SK-N-SH (cell line): ENCODE measurements around the gene SNX8. TPM values are rescaled to one million over a fixed set of nuclear protein-coding genes. Genes with fewer than 3 reads are reported as not detected.

ENCODE experiments used
- CTCF ChIA-PET: fragments of 300-600, 350-600 bp; formaldehyde crosslinking; extraction: SDS; loops from one replicate; lab custom pipeline; 2021; lab: Yijun Ruan, JAX
- POLR2A ChIA-PET: fragments of 350-600 bp; sonication (Branson Sonifier 250); formaldehyde crosslinking; extraction: SDS; loops from one replicate; lab custom pipeline; 2020; ENCODE audit warnings: antibody characterized with exemption, inconsistent platforms; lab: Yijun Ruan, JAX
- DNase-seq: peaks from one replicate; pipeline ENCODE4 v3.0.0; 2012
- H2AFZ ChIP-seq: fragments of 200-600 bp; sonication (generic); 2 replicates; pipeline ENCODE4 v1.8.1; 2016; ENCODE audit warnings: antibody characterized with exemption, mild to moderate bottlenecking, low read depth
- H3F3A ChIP-seq: fragments of 200-600 bp; sonication (generic); replicated peaks from 2 replicates; pipeline ENCODE3; 2016; ENCODE audit warnings: antibody characterized with exemption, mild to moderate bottlenecking; ENCODE audit not compliant: insufficient read depth
- H3K27ac ChIP-seq, 2 experiments: fragments of 200-500 bp in 1 of 2; fragments of 200-600 bp in 1 of 2; sonication (Bioruptor generic) in 1 of 2; sonication (generic), shearing (Covaris generic) in 1 of 2; 2 replicates each; pipeline versions ENCODE4 v1.5.1 to v1.6.1; 2014 to 2016; ENCODE audit warnings: low read depth in 2 of 2, inconsistent platforms in 1 of 2, low read length in 1 of 2, mild to moderate bottlenecking in 1 of 2, mixed read lengths in 1 of 2
- H3K27me3 ChIP-seq: fragments of 200-600 bp; sonication (generic), shearing (Covaris generic); 2 replicates; pipeline ENCODE4 v1.6.1; 2016; ENCODE audit warnings: mixed run types; ENCODE audit not compliant: insufficient read depth
- H3K36me3 ChIP-seq, 2 experiments: fragments of 200-500 bp in 1 of 2; fragments of 200-600 bp in 1 of 2; sonication (Bioruptor generic) in 1 of 2; sonication (generic) in 1 of 2; replicated peaks in 1 of 2; 2 replicates each; pipeline versions ENCODE3 to v1.5.1; 2014 to 2016; ENCODE audit warnings: low read length in 1 of 2, mild to moderate bottlenecking in 1 of 2; ENCODE audit not compliant: insufficient read depth in 2 of 2, control insufficient read depth in 1 of 2
- H3K4me1 ChIP-seq, 2 experiments: fragments of 200-500 bp in 1 of 2; fragments of 200-600 bp in 1 of 2; sonication (Bioruptor generic) in 1 of 2; sonication (generic), shearing (Covaris generic) in 1 of 2; 2 replicates each; pipeline versions ENCODE4 v1.5.1 to v1.6.1; 2014 to 2016; ENCODE audit warnings: low read depth in 1 of 2, low read length in 1 of 2, mixed run types in 1 of 2; ENCODE audit not compliant: insufficient read depth in 2 of 2, control insufficient read depth in 1 of 2
- H3K4me2 ChIP-seq: fragments of 200-600 bp; sonication (generic), shearing (Covaris generic); 2 replicates; pipeline ENCODE4 v1.6.1; 2017; ENCODE audit warnings: mixed run types
- H3K4me3 ChIP-seq, 2 experiments: fragments of 200-500 bp in 1 of 2; fragments of 200-600 bp in 1 of 2; sonication (Bioruptor generic) in 1 of 2; sonication (generic), shearing (Covaris generic) in 1 of 2; 2 replicates each; pipeline versions ENCODE4 v1.5.1 to v1.8.1; 2014 to 2016; ENCODE audit warnings: low read depth in 2 of 2, inconsistent platforms in 1 of 2, low read length in 1 of 2, mild to moderate bottlenecking in 1 of 2, mixed read lengths in 1 of 2, moderate library complexity in 1 of 2
- H3K79me2 ChIP-seq: fragments of 200-600 bp; sonication (generic); 2 replicates; pipeline ENCODE4 v1.8.1; 2017; ENCODE audit warnings: mild to moderate bottlenecking; ENCODE audit not compliant: insufficient read depth
- H3K9ac ChIP-seq: fragments of 200-600 bp; sonication (generic); 2 replicates; pipeline ENCODE4 v1.6.1; 2017; ENCODE audit warnings: mixed run types
- H3K9me2 ChIP-seq: fragments of 200-600 bp; sonication (generic); 2 replicates; pipeline ENCODE4 v1.6.1; 2017; ENCODE audit warnings: mixed run types
- H3K9me3 ChIP-seq: fragments of 200-600 bp; sonication (generic); 2 replicates; pipeline ENCODE4 v1.6.1; 2017; ENCODE audit warnings: mixed run types, mild to moderate bottlenecking, moderate library complexity
- H4K20me1 ChIP-seq: fragments of 200-600 bp; sonication (generic); 2 replicates; pipeline ENCODE4 v1.6.1; 2017; ENCODE audit warnings: mild to moderate bottlenecking, mixed run types; ENCODE audit not compliant: insufficient read depth
- CHD2 ChIP-seq: fragments of 150-350 bp; IDR thresholded peaks from 2 replicates; pipeline ENCODE4 v1.6.1; 2018; ENCODE audit warnings: low read length; ENCODE audit not compliant: partially characterized antibody
- EZH2phosphoT487 ChIP-seq: fragments of 200-600 bp; sonication (generic); IDR thresholded peaks from 2 replicates; pipeline ENCODE4 v1.6.1; 2017; ENCODE audit warnings: low read depth, mixed run types, mild to moderate bottlenecking, antibody characterized with exemption, moderate library complexity, borderline replicate concordance
- FOSL2 ChIP-seq: IDR thresholded peaks from 2 replicates; pipeline ENCODE4 v1.4.0; 2012; ENCODE audit warnings: low read depth, mild to moderate bottlenecking, moderate library complexity, borderline replicate concordance
- FOXJ3 ChIP-seq: sonication (generic); formaldehyde crosslinking; IDR thresholded peaks from 2 replicates; pipeline ENCODE4 v1.5.1; 2020; ENCODE audit warnings: mild to moderate bottlenecking, missing genetic modification reagents
- FOXM1 ChIP-seq: IDR thresholded peaks from 2 replicates; pipeline ENCODE4 v1.4.0; 2012; ENCODE audit warnings: low read depth, mild to moderate bottlenecking
- GABPA ChIP-seq: IDR thresholded peaks from 2 replicates; pipeline ENCODE4 v1.4.0; 2012; ENCODE audit warnings: low read depth, mild to moderate bottlenecking
- IRF3 ChIP-seq: fragments of 150-350 bp; IDR thresholded peaks from 2 replicates; pipeline ENCODE4 v1.6.1; 2016; ENCODE audit warnings: mild to moderate bottlenecking, low read depth, low read length
- JUND ChIP-seq: IDR thresholded peaks from 2 replicates; pipeline ENCODE4 v1.4.0; 2012
- MXI1 ChIP-seq: IDR thresholded peaks from 2 replicates; pipeline ENCODE4 v1.6.1; 2012; ENCODE audit warnings: mild to moderate bottlenecking, low read depth, low read length, improper control_type of control experiment
- NFIC ChIP-seq: IDR thresholded peaks from 2 replicates; pipeline ENCODE4 v1.4.0; 2012; ENCODE audit warnings: borderline replicate concordance
- NRF1 ChIP-seq: IDR thresholded peaks from 2 replicates; pipeline ENCODE4 v1.6.1; 2012; ENCODE audit warnings: low read depth, mild to moderate bottlenecking, low read length
- POLR2AphosphoS5 ChIP-seq: IDR thresholded peaks from 2 replicates; pipeline ENCODE4 v1.6.1; 2012; ENCODE audit warnings: low read depth, low read length
- SMC3 ChIP-seq: IDR thresholded peaks from 2 replicates; pipeline ENCODE4 v1.6.1; 2012; ENCODE audit warnings: low read depth, low read length, improper control_type of control experiment
- TAF1 ChIP-seq: IDR thresholded peaks from 2 replicates; pipeline ENCODE4 v1.6.1; 2012; ENCODE audit warnings: low read depth, mild to moderate bottlenecking, low read length, moderate library complexity, borderline replicate concordance
- TEAD4 ChIP-seq: IDR thresholded peaks from 2 replicates; pipeline ENCODE4 v1.4.0; 2012; ENCODE audit warnings: mild to moderate bottlenecking, borderline replicate concordance; ENCODE audit not compliant: insufficient read depth
- USF1 ChIP-seq: IDR thresholded peaks from 2 replicates; pipeline ENCODE4 v1.4.0; 2012; ENCODE audit warnings: low read depth, borderline replicate concordance
- WGBS: methylation state at CpG from one replicate; pipeline ENCODE4 v1.1.6; 2017; ENCODE audit warnings: low lambda C conversion rate; 5-methylcytosine and 5-hydroxymethylcytosine counted together
- polyA plus RNA-seq, 3 experiments: library from polyadenylated mRNA; depleted of rRNA; stranded (reverse); fragments of >200 nt; gene quantifications; 2 replicates each; pipeline ENCODE4 v1.2.3, GENCODE V29; 2012
- TF ChIP-seq, protein P1 (sequence below): IDR thresholded peaks from 2 replicates; pipeline ENCODE4; 2012
- TF ChIP-seq, protein P2 (sequence below): IDR thresholded peaks from 2 replicates; pipeline ENCODE4 v1.4.0; 2012; ENCODE audit warnings: low read depth
- TF ChIP-seq, protein P3 (sequence below): fragments of 200-600 bp; sonication (generic); IDR thresholded peaks from 2 replicates; pipeline ENCODE4 v1.6.1; 2017; ENCODE audit warnings: antibody characterized with exemption, mild to moderate bottlenecking, moderate library complexity
- TF ChIP-seq, protein P4 (sequence below): IDR thresholded peaks from 2 replicates; pipeline ENCODE4 v1.4.0; 2012; ENCODE audit warnings: low read depth, borderline replicate concordance

Gene SNX8
- polyA plus RNA-seq, 1 of the 3 experiments (the other 2 are of a cell fraction) = 20.6 TPM

DNA sequence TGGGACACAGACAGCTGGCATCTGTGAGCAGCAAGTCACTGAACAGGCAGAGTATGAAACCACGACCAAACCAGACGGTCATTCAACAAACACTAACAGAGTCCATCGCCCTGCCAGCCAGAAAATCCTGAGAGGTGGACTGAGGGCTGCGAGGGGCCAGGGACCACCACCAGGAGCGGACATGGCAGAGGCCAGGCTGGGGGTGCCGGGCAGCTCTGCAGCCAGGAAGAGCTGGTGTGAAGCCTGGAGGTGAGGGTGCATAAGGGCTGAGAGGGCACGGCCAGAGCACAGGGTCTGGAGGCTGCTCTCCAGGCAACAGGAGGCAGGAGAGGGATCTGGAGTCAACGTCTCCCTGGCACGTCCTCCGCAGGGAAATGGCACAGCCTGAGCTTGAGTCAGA is 97.0 kb downstream of the SNX8 start:
- 90% methylated on average over 10 of the region's 10 CpGs for WGBS
- H3K4me1 ChIP-seq = no peaks in the 10 kb centered on the region
- DNase-seq = no peak
- H4K20me1 ChIP-seq = peaks cover 12% of the 10 kb centered on the region; the same call in 1 of the 2 replicates
- no peak overlapping the region for H3K4me3 ChIP-seq
- no peak overlapping the region for H3K4me2 ChIP-seq
- H3F3A ChIP-seq = no peaks in the 10 kb centered on the region
- CTCF ChIA-PET = interaction anchor here (0.6 to 1.4 kb wide), 5 partner anchors 22 to 269 kb away, joined by 3 to 4 read pairs (median 3); no protein-coding TSS in a partner anchor
- H3K27ac ChIP-seq = no peak overlapping the region
- no peaks in the 10 kb centered on the region for H3K9me3 ChIP-seq
- H3K9ac ChIP-seq = no peak overlapping the region
- H3K27me3 ChIP-seq = no peaks in the 10 kb centered on the region
- no peaks in the 10 kb centered on the region for H3K9me2 ChIP-seq
- H3K36me3 ChIP-seq = peaks cover 41 to 58% of the 10 kb centered on the region in 2 experiments
- H3K79me2 ChIP-seq = peaks cover 20% of the 10 kb centered on the region; the same call in 1 of the 2 replicates
- H2AFZ ChIP-seq = no peak overlapping the region
- TF ChIP-seq IRF3 = no peak
- TF ChIP-seq, protein P1, sequence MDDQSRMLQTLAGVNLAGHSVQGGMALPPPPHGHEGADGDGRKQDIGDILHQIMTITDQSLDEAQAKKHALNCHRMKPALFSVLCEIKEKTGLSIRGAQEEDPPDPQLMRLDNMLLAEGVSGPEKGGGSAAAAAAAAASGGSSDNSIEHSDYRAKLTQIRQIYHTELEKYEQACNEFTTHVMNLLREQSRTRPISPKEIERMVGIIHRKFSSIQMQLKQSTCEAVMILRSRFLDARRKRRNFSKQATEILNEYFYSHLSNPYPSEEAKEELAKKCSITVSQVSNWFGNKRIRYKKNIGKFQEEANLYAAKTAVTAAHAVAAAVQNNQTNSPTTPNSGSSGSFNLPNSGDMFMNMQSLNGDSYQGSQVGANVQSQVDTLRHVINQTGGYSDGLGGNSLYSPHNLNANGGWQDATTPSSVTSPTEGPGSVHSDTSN = no peak
- no peak for TF ChIP-seq FOXM1
- no peak for TF ChIP-seq FOXJ3 (CRISPR knock-in tag)
- no peak for TF ChIP-seq POLR2AphosphoS5
- TF ChIP-seq, protein P2, sequence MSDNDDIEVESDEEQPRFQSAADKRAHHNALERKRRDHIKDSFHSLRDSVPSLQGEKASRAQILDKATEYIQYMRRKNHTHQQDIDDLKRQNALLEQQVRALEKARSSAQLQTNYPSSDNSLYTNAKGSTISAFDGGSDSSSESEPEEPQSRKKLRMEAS = no peak
- TF ChIP-seq GABPA = no peak
- no peak for TF ChIP-seq CHD2
- TF ChIP-seq NRF1 = no peak
- TF ChIP-seq JUND = no peak
- TF ChIP-seq MXI1 = no peak
- no peak for TF ChIP-seq TAF1
- TF ChIP-seq, protein P3, sequence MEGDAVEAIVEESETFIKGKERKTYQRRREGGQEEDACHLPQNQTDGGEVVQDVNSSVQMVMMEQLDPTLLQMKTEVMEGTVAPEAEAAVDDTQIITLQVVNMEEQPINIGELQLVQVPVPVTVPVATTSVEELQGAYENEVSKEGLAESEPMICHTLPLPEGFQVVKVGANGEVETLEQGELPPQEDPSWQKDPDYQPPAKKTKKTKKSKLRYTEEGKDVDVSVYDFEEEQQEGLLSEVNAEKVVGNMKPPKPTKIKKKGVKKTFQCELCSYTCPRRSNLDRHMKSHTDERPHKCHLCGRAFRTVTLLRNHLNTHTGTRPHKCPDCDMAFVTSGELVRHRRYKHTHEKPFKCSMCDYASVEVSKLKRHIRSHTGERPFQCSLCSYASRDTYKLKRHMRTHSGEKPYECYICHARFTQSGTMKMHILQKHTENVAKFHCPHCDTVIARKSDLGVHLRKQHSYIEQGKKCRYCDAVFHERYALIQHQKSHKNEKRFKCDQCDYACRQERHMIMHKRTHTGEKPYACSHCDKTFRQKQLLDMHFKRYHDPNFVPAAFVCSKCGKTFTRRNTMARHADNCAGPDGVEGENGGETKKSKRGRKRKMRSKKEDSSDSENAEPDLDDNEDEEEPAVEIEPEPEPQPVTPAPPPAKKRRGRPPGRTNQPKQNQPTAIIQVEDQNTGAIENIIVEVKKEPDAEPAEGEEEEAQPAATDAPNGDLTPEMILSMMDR = no peak
- TF ChIP-seq, protein P4, sequence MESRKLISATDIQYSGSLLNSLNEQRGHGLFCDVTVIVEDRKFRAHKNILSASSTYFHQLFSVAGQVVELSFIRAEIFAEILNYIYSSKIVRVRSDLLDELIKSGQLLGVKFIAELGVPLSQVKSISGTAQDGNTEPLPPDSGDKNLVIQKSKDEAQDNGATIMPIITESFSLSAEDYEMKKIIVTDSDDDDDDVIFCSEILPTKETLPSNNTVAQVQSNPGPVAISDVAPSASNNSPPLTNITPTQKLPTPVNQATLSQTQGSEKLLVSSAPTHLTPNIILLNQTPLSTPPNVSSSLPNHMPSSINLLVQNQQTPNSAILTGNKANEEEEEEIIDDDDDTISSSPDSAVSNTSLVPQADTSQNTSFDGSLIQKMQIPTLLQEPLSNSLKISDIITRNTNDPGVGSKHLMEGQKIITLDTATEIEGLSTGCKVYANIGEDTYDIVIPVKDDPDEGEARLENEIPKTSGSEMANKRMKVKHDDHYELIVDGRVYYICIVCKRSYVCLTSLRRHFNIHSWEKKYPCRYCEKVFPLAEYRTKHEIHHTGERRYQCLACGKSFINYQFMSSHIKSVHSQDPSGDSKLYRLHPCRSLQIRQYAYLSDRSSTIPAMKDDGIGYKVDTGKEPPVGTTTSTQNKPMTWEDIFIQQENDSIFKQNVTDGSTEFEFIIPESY = no peak
- TF ChIP-seq SMC3 = no peak
- no peak for TF ChIP-seq USF1
- TF ChIP-seq EZH2phosphoT487 = no peak
- TF ChIP-seq NFIC = no peak
- TF ChIP-seq TEAD4 = no peak
- TF ChIP-seq FOSL2 = no peak
- POLR2A ChIA-PET = interaction anchor here (0.7 kb wide), 1 partner anchor 12 kb away, joined by 4 read pairs; no protein-coding TSS in a partner anchor
